ENCODE data around the gene HSP90B1. TPM values are rescaled to one million over a fixed set of nuclear protein-coding genes. Genes with fewer than 3 reads are reported as not detected.

HSP90B1 gene
- total RNA-seq, 1 donor from 2014 or later: 131 TPM

- no peak for DNase-seq
Observed at GRCh38 chr12:103978384-103978982, 48.3 kb downstream of the HSP90B1 start.

GRCh38 chr12:103986829-103987228 is 56.6 kb downstream of the HSP90B1 start:
- DNase-seq: no peak

GRCh38 chr12:103994235-103994634 is 64.0 kb downstream of the HSP90B1 start:
- DNase-seq: no peak

GRCh38 chr12:103996595-103996994 is 66.4 kb downstream of the HSP90B1 start:
- DNase-seq: no peak

GRCh38 chr12:103997286-103997900 is 67.2 kb downstream of the HSP90B1 start:
- DNase-seq: no peak

Other genes with a start within 250 kb of the HSP90B1 start
- gene NT5DC3, start 89.2 kb upstream of the HSP90B1 start, total RNA-seq: 32.8 TPM
- gene TDG, start 35.5 kb downstream of the HSP90B1 start, total RNA-seq: 61.1 TPM
- gene GLT8D2, start 119.8 kb downstream of the HSP90B1 start, total RNA-seq: 13.9 TPM
- 84.4 TPM for gene HCFC2, start 134.1 kb downstream of the HSP90B1 start, total RNA-seq
- 48.0 TPM for gene NFYB, start 207.8 kb downstream of the HSP90B1 start, total RNA-seq

Measured in occipital lobe (tissue), 2 donors.